A673 (cell line): ENCODE measurements around the gene CYP24A1. TPM values are rescaled to one million over a fixed set of nuclear protein-coding genes. Genes with fewer than 3 reads are reported as not detected.

ENCODE experiments used
- BruUV-seq: library from RNA; stranded (reverse); fragments of 400-500 nt; replicated peaks from 2 replicates; lab custom pipeline; 2021; lab: Mats Ljungman, UMichigan
- CTCF ChIA-PET: fragments of 300-600 bp; sonication (Branson Sonifier 250); formaldehyde crosslinking; loops from one replicate; lab custom pipeline; 2022; ENCODE audit warnings: antibody characterized with exemption; lab: Charles Lee
- POLR2A ChIA-PET: fragments of 300-600 bp; sonication (Branson Sonifier 250); formaldehyde crosslinking; loops from one replicate; lab custom pipeline; 2022; ENCODE audit warnings: antibody characterized with exemption; ENCODE audit not compliant: low non-redundant PET; lab: Charles Lee
- DNase-seq: peaks from one replicate; pipeline ENCODE4 v3.0.0-alpha.2; 2015; ENCODE audit warnings: low spot score
- H3K27ac ChIP-seq: fragments of 200-600 bp; sonication (generic); 2 replicates; pipeline ENCODE4 v1.5.1; 2016; ENCODE audit warnings: mixed run types, low read depth, mild to moderate bottlenecking, mixed read lengths, antibody characterized with exemption, low read length; ENCODE audit not compliant: poor library complexity, severe bottlenecking
- H3K27me3 ChIP-seq: fragments of 200-600 bp; sonication (generic); replicated peaks from 2 replicates; pipeline ENCODE4 v1.6.1; 2017; ENCODE audit warnings: mixed run types, low read depth, mild to moderate bottlenecking, mixed read lengths, antibody characterized with exemption, low read length; ENCODE audit not compliant: insufficient read depth, poor library complexity
- H3K36me3 ChIP-seq: fragments of 200-600 bp; sonication (generic); 2 replicates; pipeline ENCODE4 v1.6.1; 2016; ENCODE audit warnings: mixed run types, mild to moderate bottlenecking, mixed read lengths, antibody characterized with exemption, low read length; ENCODE audit not compliant: insufficient read depth, poor library complexity, severe bottlenecking
- H3K4me1 ChIP-seq: fragments of 200-600 bp; sonication (generic); 2 replicates; pipeline ENCODE4 v1.6.1; 2017; ENCODE audit warnings: mixed run types, mild to moderate bottlenecking, mixed read lengths, antibody characterized with exemption, low read length; ENCODE audit not compliant: insufficient read depth, poor library complexity, severe bottlenecking
- H3K4me3 ChIP-seq: fragments of 200-600 bp; sonication (generic); 2 replicates; pipeline ENCODE4 v1.5.1; 2016; ENCODE audit warnings: low read depth, mixed run types, mild to moderate bottlenecking, mixed read lengths, low read length; ENCODE audit not compliant: poor library complexity, severe bottlenecking
- H3K9me3 ChIP-seq: fragments of 200-600 bp; sonication (generic); 2 replicates; pipeline ENCODE4 v1.6.1; 2016; ENCODE audit warnings: mixed run types, low read depth, mild to moderate bottlenecking, mixed read lengths, antibody characterized with exemption, low read length; ENCODE audit not compliant: poor library complexity, severe bottlenecking
- CTCF ChIP-seq: fragments of 300-800, 200-600 bp; sonication (generic); conservative IDR thresholded peaks from 2 replicates; pipeline ENCODE4 v1.5.1; 2017; ENCODE audit warnings: low read depth, mild to moderate bottlenecking, antibody characterized with exemption, low read length, moderate library complexity, mixed read lengths
- EZH2 ChIP-seq: fragments of 200-600 bp; sonication (generic); IDR thresholded peaks from 2 replicates; pipeline ENCODE4 v1.6.1; 2017; ENCODE audit warnings: borderline replicate concordance, low read depth, mild to moderate bottlenecking, mixed read lengths, antibody characterized with exemption, low read length; ENCODE audit not compliant: poor library complexity, severe bottlenecking
- intact Hi-C: fragments of 100-400 bp; cut with micrococcal nuclease; formaldehyde crosslinking; loops from one replicate; pipeline ENCODE4 v1.10.0; 2022; ENCODE audit not compliant: unreplicated experiment
- total RNA-seq: library from RNA; stranded (reverse); gene quantifications from 2 replicates; pipeline ENCODE4 v1.2.3, GENCODE V29; 2021

The CYP24A1 gene
- total RNA-seq, 1 experiment from 2014 or later, result 0.56 TPM

DNA sequence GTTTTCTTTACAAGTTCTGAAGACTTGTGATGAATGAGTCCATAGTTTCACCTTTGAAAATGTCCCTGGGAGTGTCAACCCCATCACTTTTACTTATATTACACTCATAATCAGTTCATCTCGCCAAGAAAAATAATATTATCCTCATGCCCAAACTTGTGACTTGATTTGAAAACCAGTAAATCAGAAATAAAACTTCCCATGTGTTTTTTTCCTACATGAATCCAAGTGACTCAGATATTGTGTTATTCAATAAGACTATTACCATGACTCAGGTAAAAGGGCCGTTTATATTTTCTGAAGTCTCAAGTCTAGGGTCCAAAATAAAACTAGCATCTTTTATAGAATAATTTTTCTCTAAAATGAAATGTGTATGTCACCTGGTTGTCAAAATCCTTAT lies 15.8 kb upstream of the CYP24A1 start:
- Histone ChIP-seq H3K4me3 (no peak overlapping the region), H3K27me3 (no peaks in the 10 kb centered on the region), H3K36me3 (no peaks in the 10 kb centered on the region), H3K27ac (no peak overlapping the region), H3K4me1 (no peaks in the 10 kb centered on the region), H3K9me3 (no peaks in the 10 kb centered on the region)
- intact Hi-C loops, result loop anchor here (10.0 kb wide), 1 partner anchor 615 kb away; no protein-coding TSS in a partner anchor
- no TSS peak for BruUV-seq
- TF ChIP-seq CTCF (no peak), EZH2 (no peak)
- CTCF ChIA-PET, result no interaction called here
- no peak for DNase-seq
- POLR2A ChIA-PET, result no interaction called here

GRCh38 chr20:54188132-54188849 lies 14.5 kb upstream of the CYP24A1 start:
- BruUV-seq, result no TSS peak
- Histone ChIP-seq H3K36me3 (no peaks in the 10 kb centered on the region), H3K27ac (no peak overlapping the region), H3K4me1 (no peaks in the 10 kb centered on the region), H3K27me3 (no peaks in the 10 kb centered on the region), H3K9me3 (no peaks in the 10 kb centered on the region), H3K4me3 (no peak overlapping the region)
- TF ChIP-seq EZH2, result no peak
- DNase-seq, result no peak
- intact Hi-C loops, result no loop called here
- POLR2A ChIA-PET, result no interaction called here
- CTCF ChIA-PET, result interaction anchor here (0.6 kb wide), 1 partner anchor 874 kb away, joined by 3 read pairs; no protein-coding TSS in a partner anchor

DNA sequence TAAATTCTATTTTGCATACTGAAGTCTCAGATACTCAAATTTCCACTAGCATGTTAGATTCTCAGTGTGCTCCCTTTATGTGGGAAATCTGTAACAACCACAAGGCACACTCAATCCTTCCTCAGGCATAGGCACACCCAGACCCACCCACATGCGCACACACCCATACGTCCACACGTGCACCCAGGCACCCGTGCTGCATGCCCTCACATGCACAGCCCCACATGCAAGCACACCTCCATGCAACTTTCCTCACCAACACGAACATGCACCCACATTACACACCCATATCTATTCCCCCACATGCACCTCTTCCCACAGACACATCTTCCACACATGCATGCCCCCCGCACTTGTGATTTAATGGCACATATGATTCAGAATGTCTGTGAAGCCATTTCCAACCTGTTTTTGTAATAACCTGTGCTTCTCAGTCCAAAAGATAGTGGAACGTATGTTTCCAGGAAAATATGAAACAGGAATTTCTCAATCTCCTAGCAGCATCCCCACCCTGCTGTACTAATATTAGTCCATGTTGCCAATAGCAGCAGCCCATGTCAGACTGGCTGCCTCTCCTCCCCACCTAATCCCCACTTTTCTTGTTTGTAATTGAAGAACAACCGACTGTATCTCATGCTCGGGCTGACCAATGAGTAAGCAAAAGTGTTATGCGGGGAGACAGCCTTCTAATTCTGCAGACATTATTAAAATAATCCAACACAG lies 11.3 kb upstream of the CYP24A1 start:
- DNase-seq, result no peak
- intact Hi-C loops, result no loop called here
- H3K9me3 ChIP-seq, result no peaks in the 10 kb centered on the region
- H3K27ac ChIP-seq, result no peak overlapping the region
- H3K36me3 ChIP-seq, result no peaks in the 10 kb centered on the region
- BruUV-seq, result no TSS peak
- no peak for TF ChIP-seq CTCF
- no peak for TF ChIP-seq EZH2
- POLR2A ChIA-PET, result no interaction called here
- H3K4me3 ChIP-seq, result no peak overlapping the region
- H3K27me3 ChIP-seq, result no peaks in the 10 kb centered on the region
- CTCF ChIA-PET, result no interaction called here
- H3K4me1 ChIP-seq, result no peaks in the 10 kb centered on the region
